Pons (tissue), 1 donor: ENCODE data around the gene VEZF1.

ENCODE experiments used
- DNase-seq: peaks from one replicate; pipeline ENCODE4 v3.0.0-alpha.2; 2016; ENCODE audit warnings: low spot score

The VEZF1 gene

DNA sequence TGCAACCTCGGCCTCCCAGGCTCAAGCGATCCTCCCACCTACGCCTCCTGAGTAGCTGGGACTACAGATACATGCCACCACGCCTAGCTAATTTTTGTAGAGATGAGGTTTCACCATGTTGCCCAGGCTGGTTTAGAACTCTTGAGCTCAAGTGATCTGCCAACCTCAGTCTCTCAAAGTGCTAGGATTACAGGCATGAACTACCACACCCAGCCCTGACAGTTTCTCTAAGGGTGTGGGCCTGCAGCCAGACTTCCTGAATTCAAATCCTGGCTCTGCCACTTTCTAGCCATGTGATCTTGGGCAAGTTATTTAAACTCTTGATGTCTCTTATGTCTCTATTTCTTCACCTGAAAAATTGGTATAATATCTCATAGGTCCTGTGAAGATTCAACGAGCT, 38.4 kb downstream of the VEZF1 start:
- DNase-seq = peak; percentile 51

GRCh38 chr17:57948555-57949420, 39.3 kb downstream of the VEZF1 start:
- DNase-seq = peak; percentile 83

DNA sequence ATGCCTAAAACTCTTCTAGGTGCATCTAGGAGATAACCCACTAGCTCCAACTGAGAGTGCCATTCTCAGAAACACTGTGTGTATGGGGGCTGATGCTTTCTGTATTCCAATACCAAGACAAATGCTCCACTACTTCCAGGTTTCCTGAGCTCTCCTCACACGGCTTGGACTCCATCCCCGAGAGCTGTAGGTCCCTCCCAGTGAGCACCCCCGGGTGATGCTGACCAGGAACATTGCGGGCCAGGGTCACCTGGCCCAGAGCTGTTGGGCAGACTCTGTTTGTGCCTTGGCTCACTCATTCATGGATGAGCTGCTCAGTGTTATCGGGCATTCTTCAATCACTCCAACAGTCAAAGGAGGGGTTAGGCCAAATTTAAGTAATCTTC, 39.9 kb downstream of the VEZF1 start:
- DNase-seq = no peak

- DNase-seq = no peak
These were observed 40.7 kb downstream of the VEZF1 start for GRCh38 chr17:57947369-57947768.

GRCh38 chr17:57946798-57947358, 41.2 kb downstream of the VEZF1 start:
- DNase-seq = peak; percentile 81

GRCh38 chr17:57945996-57946797, 41.9 kb downstream of the VEZF1 start:
- peak; percentile 49 for DNase-seq

- DNase-seq = no peak
These were observed 43.1 kb downstream of the VEZF1 start for GRCh38 chr17:57944908-57945307.

- DNase-seq = peak; percentile 32
These were observed 44.4 kb downstream of the VEZF1 start for GRCh38 chr17:57943645-57944044.

- peak; percentile 34 for DNase-seq
These were observed 44.9 kb downstream of the VEZF1 start for GRCh38 chr17:57943140-57943539.

DNA sequence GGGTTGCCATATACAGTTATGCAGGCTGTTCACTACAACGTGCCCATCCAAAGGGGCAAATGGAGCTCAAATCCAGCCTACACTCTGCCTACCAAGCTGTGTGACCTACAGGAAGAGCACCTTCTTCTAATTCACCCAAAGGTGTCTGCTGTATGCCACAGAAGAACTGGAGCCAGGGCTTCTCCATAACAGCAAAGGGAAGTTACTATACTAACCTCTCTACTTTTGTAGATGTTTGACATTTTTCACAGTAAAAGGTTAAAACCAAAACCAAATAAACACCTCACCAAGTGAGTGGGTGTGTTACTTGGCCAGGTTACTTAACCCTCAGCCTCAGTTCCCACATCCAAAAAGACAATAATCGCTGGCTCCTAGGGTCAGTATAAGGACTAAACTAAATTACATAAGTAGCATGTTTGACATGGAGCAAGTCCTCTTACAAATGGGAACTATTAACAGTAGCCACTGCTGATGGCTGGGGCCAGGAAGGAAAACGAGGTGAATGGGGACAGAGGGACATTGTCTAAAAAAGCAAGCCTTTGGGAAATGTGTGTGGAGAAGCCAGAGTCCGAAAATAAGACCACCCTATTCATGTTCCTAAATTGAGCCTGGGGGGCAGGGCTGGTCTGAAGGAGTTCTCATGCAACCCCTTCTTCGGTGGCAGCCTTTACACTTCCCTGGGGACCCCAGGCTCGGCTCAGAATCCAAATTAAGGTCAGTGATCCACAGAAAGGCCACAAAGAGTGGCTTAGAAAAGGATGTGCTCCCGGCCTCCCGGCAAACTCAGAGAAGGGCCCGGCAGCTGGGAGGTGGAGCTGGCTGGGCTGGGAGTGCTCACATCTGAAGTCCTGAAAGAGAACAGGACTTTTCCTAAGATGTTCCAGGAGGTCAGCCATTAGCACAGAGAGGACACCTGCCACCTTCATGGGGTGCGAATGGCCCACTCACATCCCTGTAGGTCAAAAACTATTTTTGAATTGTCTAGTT, 46.4 kb downstream of the VEZF1 start:
- peak; percentile 47 for DNase-seq

DNA sequence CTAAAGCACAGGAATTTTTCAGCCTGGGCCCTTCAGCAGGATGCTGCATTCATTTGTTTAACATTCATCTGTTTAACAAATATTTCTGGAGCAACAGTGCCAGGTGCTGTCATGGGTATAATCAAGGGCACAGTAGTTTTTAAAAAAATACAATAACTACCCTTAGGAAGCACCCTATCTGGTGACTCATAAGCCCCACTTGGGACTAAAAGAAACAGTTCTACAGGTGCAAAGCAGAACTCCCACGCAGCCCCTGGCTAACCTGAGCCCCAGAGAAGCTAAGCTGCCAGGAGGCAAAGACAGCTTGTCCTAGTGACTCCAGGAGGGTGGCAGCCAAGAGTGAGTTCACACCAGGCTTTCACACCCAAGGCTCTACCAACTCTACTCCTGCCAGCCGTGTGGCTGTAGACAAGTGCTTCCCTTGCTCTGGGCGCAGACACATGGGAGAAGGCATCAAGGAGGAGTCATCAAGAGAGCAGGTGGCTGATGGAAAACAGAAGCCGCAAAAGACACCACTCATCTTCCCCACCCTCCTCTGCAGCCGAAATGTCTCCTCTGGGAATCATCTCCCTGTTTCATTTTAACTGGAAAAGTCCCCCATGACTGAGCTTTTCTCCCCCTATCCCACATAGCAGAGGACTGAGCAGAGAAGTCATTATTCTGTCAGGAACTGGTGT, 47.3 kb downstream of the VEZF1 start:
- peak; percentile 78 for DNase-seq

- DNase-seq = peak; percentile 81
These were observed 47.8 kb downstream of the VEZF1 start for GRCh38 chr17:57940231-57940630.

- peak; percentile 82 for DNase-seq
These were observed 48.3 kb downstream of the VEZF1 start for GRCh38 chr17:57939797-57940196.

DNA sequence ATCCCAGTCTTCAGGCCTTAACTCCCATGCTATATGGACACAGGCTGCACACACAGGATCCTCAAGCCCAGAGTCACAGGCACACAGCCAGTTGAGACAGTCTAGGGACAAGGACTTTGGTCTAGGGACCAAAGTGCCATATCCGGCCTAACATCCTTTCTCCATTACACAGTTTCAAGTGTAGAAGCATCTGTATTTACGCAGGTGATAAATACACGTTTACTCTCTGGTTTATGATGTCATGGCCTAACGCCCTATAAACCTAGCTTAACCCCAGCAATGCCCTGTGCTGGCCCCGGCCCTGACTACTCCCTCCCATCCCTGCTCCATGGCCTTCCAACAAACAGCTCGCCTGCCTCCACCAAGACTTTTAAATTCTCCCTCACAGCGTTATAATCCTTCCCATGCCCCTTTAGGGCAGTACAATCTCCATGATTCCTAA, 50.0 kb downstream of the VEZF1 start:
- DNase-seq = no peak

DNA sequence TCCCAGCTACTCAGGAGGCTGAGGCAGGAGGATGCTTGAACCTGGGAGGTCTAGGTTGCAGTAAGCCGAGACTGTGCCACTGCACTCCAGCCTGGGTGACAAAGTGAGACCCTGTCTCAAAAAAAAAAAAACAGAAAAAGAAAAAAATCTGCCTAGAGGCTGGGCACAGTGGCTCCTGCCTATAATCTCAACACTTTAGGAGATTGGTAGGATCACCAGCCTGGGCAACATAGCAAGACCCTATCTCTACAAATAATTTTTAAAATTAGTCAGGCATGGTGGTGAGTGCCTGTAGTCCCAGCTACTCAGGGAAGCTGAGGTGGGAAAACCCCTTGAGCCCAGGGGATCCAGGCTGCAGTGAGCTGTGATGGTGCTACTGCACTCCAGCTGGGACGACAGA, 50.6 kb downstream of the VEZF1 start:
- no peak for DNase-seq

GRCh38 chr17:57935833-57936807, 51.9 kb downstream of the VEZF1 start:
- peak; percentile 83 for DNase-seq

- DNase-seq = no peak
These were observed 56.4 kb downstream of the VEZF1 start for GRCh38 chr17:57931488-57932137.

- no peak for DNase-seq
These were observed 57.8 kb downstream of the VEZF1 start for GRCh38 chr17:57930239-57930638.

- peak; percentile 86 for DNase-seq
These were observed 58.7 kb downstream of the VEZF1 start for GRCh38 chr17:57929386-57929785.
